K562 (cell line): ENCODE results near the gene ZNF773. TPM values are rescaled to one million over a fixed set of nuclear protein-coding genes. Genes with fewer than 3 reads are reported as not detected.

Experiments
- CBX1 ChIP-seq: sonication (generic); IDR thresholded peaks from 2 replicates; pipeline ENCODE4 v1.6.1; 2016; ENCODE audit warnings: antibody characterized with exemption, low read depth, mild to moderate bottlenecking
- CREB1 ChIP-seq, 2 experiments: sonication (generic) in 1 of 2; formaldehyde crosslinking in 1 of 2; IDR thresholded peaks; 2 replicates each; pipeline versions ENCODE4 v1.6.1 to v1.8.0; 2012 to 2022; ENCODE audit warnings: inconsistent platforms in 1 of 2, mild to moderate bottlenecking in 1 of 2, missing genetic modification reagents in 1 of 2, moderate library complexity in 1 of 2
- CREM ChIP-seq: IDR thresholded peaks from 2 replicates; pipeline ENCODE4 v1.6.1; 2014; ENCODE audit warnings: antibody characterized with exemption, low read depth
- L3MBTL2 ChIP-seq: fragments of 450-650 bp; IDR thresholded peaks from 2 replicates; pipeline ENCODE4 v1.6.1; 2016; ENCODE audit warnings: mild to moderate bottlenecking, moderate library complexity
- MBD2 ChIP-seq: sonication (generic); IDR thresholded peaks from 2 replicates; pipeline ENCODE4 v1.6.1; 2016; ENCODE audit warnings: low read depth, borderline replicate concordance
- RBM22 ChIP-seq: fragments of 200-400 bp; formaldehyde crosslinking; IDR thresholded peaks from 2 replicates; pipeline ENCODE4 v1.6.1; 2018; ENCODE audit warnings: low read length, low read depth; ENCODE audit not compliant: poor library complexity, severe bottlenecking
- RFX7 ChIP-seq: fragments of 250-450 bp; sonication (Bioruptor Pico); IDR thresholded peaks from 2 replicates; pipeline ENCODE4 v1.5.1; 2021; ENCODE audit warnings: mild to moderate bottlenecking
- SP2 ChIP-seq: IDR thresholded peaks from 2 replicates; pipeline ENCODE4 v1.6.1; 2011; ENCODE audit warnings: mild to moderate bottlenecking, low read depth, low read length, moderate library complexity; ENCODE audit not compliant: poor library complexity, severe bottlenecking; ENCODE audit errors: extremely low read depth
- TRIM24 ChIP-seq, 2 experiments: fragments of 450-650 bp; IDR thresholded peaks; 2 replicates each; pipeline ENCODE4 v1.6.1; 2016
- XRCC4 ChIP-seq: IDR thresholded peaks from one replicate; pipeline ENCODE4 v1.6.1; 2011; ENCODE audit not compliant: insufficient read depth, insufficient read length; ENCODE audit errors: extremely low read depth
- ZNF143 ChIP-seq: sonication (generic); formaldehyde crosslinking; IDR thresholded peaks from 2 replicates; pipeline ENCODE4 v1.9.0; 2022; ENCODE audit warnings: mild to moderate bottlenecking, missing genetic modification reagents
- ZNF175 ChIP-seq: fragments of 200-800 bp; sonication (Bioruptor generic); IDR thresholded peaks from 2 replicates; pipeline ENCODE4 v1.6.1; 2016; ENCODE audit warnings: low read depth, mild to moderate bottlenecking, missing genetic modification characterization, missing compliant biosample characterization
- polyA plus RNA-seq, 8 experiments: library from polyadenylated mRNA; depleted of rRNA in 4 of 8; stranded (reverse) in 5 of 8; unstranded in 3 of 8; fragments of >200 nt; fragmentation: Nextera tagmentation in 2 of 8; fragmentation: Illumina TruSeq in 1 of 8; extraction: Ambion mirVana in 2 of 8; extraction: Trizol in 1 of 8; gene quantifications; 2 replicates each; pipeline versions ENCODE4 v1.2.1 to v1.2.3, GENCODE V29; 2011 to 2014; ENCODE audit warnings: inconsistent platforms in 1 of 8, missing spikeins in 1 of 8
- total RNA-seq, 7 experiments: library from RNA; depleted of rRNA in 6 of 7; stranded (reverse); fragments of >200 nt in 6 of 7; fragmentation: Illumina TruSeq in 2 of 7; extraction: Trizol in 2 of 7; gene quantifications; 2 replicates each; pipeline versions ENCODE4 v1.2.1 to v1.2.3, GENCODE V29; 2011 to 2021; ENCODE audit warnings: low replicate concordance in 1 of 7
- TF ChIP-seq, protein P1 (sequence below), 2 experiments: fragments of 450-650 bp in 1 of 2; sonication (generic) in 1 of 2; formaldehyde crosslinking in 1 of 2; IDR thresholded peaks; 2 replicates each; pipeline versions ENCODE4 v1.7.1 to v1.9.0; 2016 to 2022; ENCODE audit warnings: inconsistent platforms in 1 of 2, mild to moderate bottlenecking in 1 of 2, missing genetic modification reagents in 1 of 2
- TF ChIP-seq, protein P2 (sequence below): fragments of 450-650 bp; IDR thresholded peaks from 2 replicates; pipeline ENCODE4 v1.6.1; 2016
- TF ChIP-seq, protein P3 (sequence below): fragments of 250-450 bp; sonication (Bioruptor Pico); IDR thresholded peaks from 2 replicates; pipeline ENCODE4 v1.4.0; 2020; ENCODE audit warnings: mild to moderate bottlenecking

ZNF773 gene
- total and polyA plus RNA-seq, 9 of the 15 experiments (the other 6 are each of a cell fraction or from before 2014, with no cell fraction given) = 0.04 to 2.0 (median 0.45) TPM; not detected in 3

DNA sequence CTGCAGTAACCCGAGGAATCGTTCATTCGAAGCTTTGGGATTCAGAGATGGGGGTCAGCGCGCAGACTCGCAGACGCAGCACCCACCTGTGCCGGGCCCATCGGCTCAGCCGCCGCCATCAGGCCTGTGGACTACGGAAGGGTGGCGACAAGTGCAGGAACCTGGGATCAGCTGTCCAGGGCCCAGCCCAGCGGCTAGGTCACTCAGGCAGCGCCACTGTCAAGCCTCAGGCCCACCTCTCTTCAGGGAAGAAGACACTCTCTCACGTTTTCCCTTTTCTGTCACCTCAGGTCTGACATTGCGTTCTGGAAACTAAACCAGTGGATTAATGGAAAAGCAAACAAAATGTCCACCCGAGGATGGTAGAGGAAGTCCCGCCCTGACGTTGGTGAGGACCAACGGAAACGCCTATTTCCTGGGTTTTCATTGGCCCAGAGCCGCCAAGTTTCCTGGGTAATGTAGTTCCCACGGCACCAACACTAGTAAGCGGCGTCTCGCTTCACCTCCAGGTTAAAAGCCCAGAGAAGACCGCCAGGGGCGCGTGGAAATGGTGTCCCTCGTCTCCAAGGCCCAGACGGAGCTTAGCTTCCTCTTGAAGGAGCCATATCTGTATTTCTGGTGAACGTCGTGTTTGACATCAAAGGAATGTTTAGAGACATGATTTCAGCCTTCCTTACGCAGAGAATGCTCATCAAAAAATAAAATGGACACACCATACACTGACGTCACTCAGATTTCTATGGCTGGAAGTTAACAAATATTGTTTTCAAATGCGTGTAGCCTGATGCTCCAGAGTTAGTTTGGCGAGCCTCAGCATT, 22.3 kb upstream of the ZNF773 start, which contains the start of gene ZNF772 (continued):
- TF ChIP-seq, protein P1, sequence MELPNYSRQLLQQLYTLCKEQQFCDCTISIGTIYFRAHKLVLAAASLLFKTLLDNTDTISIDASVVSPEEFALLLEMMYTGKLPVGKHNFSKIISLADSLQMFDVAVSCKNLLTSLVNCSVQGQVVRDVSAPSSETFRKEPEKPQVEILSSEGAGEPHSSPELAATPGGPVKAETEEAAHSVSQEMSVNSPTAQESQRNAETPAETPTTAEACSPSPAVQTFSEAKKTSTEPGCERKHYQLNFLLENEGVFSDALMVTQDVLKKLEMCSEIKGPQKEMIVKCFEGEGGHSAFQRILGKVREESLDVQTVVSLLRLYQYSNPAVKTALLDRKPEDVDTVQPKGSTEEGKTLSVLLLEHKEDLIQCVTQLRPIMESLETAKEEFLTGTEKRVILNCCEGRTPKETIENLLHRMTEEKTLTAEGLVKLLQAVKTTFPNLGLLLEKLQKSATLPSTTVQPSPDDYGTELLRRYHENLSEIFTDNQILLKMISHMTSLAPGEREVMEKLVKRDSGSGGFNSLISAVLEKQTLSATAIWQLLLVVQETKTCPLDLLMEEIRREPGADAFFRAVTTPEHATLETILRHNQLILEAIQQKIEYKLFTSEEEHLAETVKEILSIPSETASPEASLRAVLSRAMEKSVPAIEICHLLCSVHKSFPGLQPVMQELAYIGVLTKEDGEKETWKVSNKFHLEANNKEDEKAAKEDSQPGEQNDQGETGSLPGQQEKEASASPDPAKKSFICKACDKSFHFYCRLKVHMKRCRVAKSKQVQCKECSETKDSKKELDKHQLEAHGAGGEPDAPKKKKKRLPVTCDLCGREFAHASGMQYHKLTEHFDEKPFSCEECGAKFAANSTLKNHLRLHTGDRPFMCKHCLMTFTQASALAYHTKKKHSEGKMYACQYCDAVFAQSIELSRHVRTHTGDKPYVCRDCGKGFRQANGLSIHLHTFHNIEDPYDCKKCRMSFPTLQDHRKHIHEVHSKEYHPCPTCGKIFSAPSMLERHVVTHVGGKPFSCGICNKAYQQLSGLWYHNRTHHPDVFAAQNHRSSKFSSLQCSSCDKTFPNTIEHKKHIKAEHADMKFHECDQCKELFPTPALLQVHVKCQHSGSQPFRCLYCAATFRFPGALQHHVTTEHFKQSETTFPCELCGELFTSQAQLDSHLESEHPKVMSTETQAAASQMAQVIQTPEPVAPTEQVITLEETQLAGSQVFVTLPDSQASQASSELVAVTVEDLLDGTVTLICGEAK (IDR thresholded peaks at IDR 0.05) = peak; percentile 93
- TF ChIP-seq, protein P1 (CRISPR knock-in tag; IDR thresholded peaks at IDR 0.05) = no peak
- peak; percentile 80 for TF ChIP-seq ZNF143 (CRISPR knock-in tag)
- TF ChIP-seq CBX1 = 0 out of 2 replicates have a peak, but pooled peaks have one; percentile 45
- TF ChIP-seq CREM = peak; percentile 67
- TF ChIP-seq, protein P2, sequence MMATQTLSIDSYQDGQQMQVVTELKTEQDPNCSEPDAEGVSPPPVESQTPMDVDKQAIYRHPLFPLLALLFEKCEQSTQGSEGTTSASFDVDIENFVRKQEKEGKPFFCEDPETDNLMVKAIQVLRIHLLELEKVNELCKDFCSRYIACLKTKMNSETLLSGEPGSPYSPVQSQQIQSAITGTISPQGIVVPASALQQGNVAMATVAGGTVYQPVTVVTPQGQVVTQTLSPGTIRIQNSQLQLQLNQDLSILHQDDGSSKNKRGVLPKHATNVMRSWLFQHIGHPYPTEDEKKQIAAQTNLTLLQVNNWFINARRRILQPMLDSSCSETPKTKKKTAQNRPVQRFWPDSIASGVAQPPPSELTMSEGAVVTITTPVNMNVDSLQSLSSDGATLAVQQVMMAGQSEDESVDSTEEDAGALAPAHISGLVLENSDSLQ = peak; percentile 24; the same call in 1 of the 2 replicates
- TF ChIP-seq XRCC4 = no peak
- no peak for TF ChIP-seq RFX7 (CRISPR knock-in tag)
- TF ChIP-seq MBD2 = peak; percentile 89
- no peak for TF ChIP-seq TRIM24 (IDR thresholded peaks at IDR 0.05)
- TF ChIP-seq, protein P3, sequence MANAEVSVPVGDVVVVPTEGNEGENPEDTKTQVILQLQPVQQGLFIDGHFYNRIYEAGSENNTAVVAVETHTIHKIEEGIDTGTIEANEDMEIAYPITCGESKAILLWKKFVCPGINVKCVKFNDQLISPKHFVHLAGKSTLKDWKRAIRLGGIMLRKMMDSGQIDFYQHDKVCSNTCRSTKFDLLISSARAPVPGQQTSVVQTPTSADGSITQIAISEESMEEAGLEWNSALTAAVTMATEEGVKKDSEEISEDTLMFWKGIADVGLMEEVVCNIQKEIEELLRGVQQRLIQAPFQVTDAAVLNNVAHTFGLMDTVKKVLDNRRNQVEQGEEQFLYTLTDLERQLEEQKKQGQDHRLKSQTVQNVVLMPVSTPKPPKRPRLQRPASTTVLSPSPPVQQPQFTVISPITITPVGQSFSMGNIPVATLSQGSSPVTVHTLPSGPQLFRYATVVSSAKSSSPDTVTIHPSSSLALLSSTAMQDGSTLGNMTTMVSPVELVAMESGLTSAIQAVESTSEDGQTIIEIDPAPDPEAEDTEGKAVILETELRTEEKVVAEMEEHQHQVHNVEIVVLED = peak; percentile 65
- TF ChIP-seq L3MBTL2 = peak; percentile 58
- TF ChIP-seq RBM22 = no peak
- no peak for TF ChIP-seq CREB1 (IDR thresholded peaks at IDR 0.05)
- peak; percentile 35; the same call in 1 of the 2 replicates for TF ChIP-seq CREB1 (CRISPR knock-in tag; IDR thresholded peaks at IDR 0.05)
- 0 out of 2 replicates have a peak, but pooled peaks have one; percentile 53 for TF ChIP-seq ZNF175 (CRISPR knock-in tag)
- TF ChIP-seq SP2 = peak; percentile 60
